GM12892 (cell line): ENCODE measurements around the gene HOXC6.

Source experiments
- DNase-seq: peaks from one replicate; pipeline ENCODE4 v3.0.0; 2011; ENCODE audit not compliant: insufficient read length
- FAIRE-seq: peaks from 2 replicates; lab custom pipeline; 2011; peaks lifted over from hg19 to GRCh38; lab: Jason Lieb, UNC
- POLR2A ChIP-seq: IDR thresholded peaks from 2 replicates; pipeline ENCODE4 v1.6.1; 2011; ENCODE audit warnings: low read depth, low read length, control low read depth
- POLR2AphosphoS5 ChIP-seq: IDR thresholded peaks from 2 replicates; pipeline ENCODE4 v1.6.1; 2011; ENCODE audit warnings: low read depth, low read length, control low read depth
- TAF1 ChIP-seq: IDR thresholded peaks from 2 replicates; pipeline ENCODE4 v1.6.1; 2011; ENCODE audit warnings: low read depth, mild to moderate bottlenecking, control low read depth, low read length, borderline replicate concordance

HOXC6 gene

GRCh38 chr12:54001283-54002187 lies 26.7 kb upstream of the HOXC6 start:
- FAIRE-seq (no peak), DNase-seq (no peak)
- TF ChIP-seq TAF1: no peak
- TF ChIP-seq POLR2AphosphoS5: no peak
- no peak for TF ChIP-seq POLR2A

- TF ChIP-seq POLR2AphosphoS5 (no peak), TAF1 (no peak), POLR2A (no peak)
- no peak for DNase-seq
- FAIRE-seq: no peak
Observed at GRCh38 chr12:54002278-54002914, 25.8 kb upstream of the HOXC6 start.

GRCh38 chr12:54002915-54003389 lies 25.3 kb upstream of the HOXC6 start:
- DNase-seq (no peak), FAIRE-seq (no peak)
- TF ChIP-seq POLR2AphosphoS5 (no peak), TAF1 (no peak), POLR2A (no peak)

- no peak for DNase-seq
- FAIRE-seq: no peak
- TF ChIP-seq POLR2AphosphoS5 (no peak), POLR2A (no peak), TAF1 (no peak)
Observed at GRCh38 chr12:54003625-54004024, 24.6 kb upstream of the HOXC6 start.

- no peak for DNase-seq
- FAIRE-seq: no peak
- TF ChIP-seq TAF1 (no peak), POLR2AphosphoS5 (no peak)
Observed at GRCh38 chr12:54004063-54004840, 24.0 kb upstream of the HOXC6 start.

- DNase-seq (no peak), FAIRE-seq (no peak)
- TF ChIP-seq POLR2A (no peak), POLR2AphosphoS5 (no peak), TAF1 (no peak)
Observed at GRCh38 chr12:54004841-54005530, 23.3 kb upstream of the HOXC6 start.

GRCh38 chr12:54005531-54005852 lies 22.7 kb upstream of the HOXC6 start:
- FAIRE-seq: no peak
- DNase-seq: no peak
- no peak for TF ChIP-seq POLR2AphosphoS5
- no peak for TF ChIP-seq POLR2A
- no peak for TF ChIP-seq TAF1

- TF ChIP-seq POLR2AphosphoS5 (no peak), TAF1 (no peak), POLR2A (no peak)
- FAIRE-seq (peak; percentile 83), DNase-seq (peak; percentile 78)
Observed at GRCh38 chr12:54005853-54006558, 22.2 kb upstream of the HOXC6 start.

GRCh38 chr12:54006559-54007220 lies 21.6 kb upstream of the HOXC6 start:
- FAIRE-seq (no peak), DNase-seq (no peak)
- no peak for TF ChIP-seq TAF1
- no peak for TF ChIP-seq POLR2AphosphoS5
- no peak for TF ChIP-seq POLR2A

- FAIRE-seq (no peak), DNase-seq (no peak)
- TF ChIP-seq POLR2A (no peak), TAF1 (no peak), POLR2AphosphoS5 (no peak)
Observed at GRCh38 chr12:54007538-54008259, 20.5 kb upstream of the HOXC6 start.

GRCh38 chr12:54008260-54008552 lies 20.0 kb upstream of the HOXC6 start:
- no peak for FAIRE-seq

More at GRCh38 chr12:54008260-54008552, 20.0 kb upstream of the HOXC6 start:
- no peak for DNase-seq
- no peak for TF ChIP-seq POLR2AphosphoS5
- TF ChIP-seq TAF1: no peak
- TF ChIP-seq POLR2A: no peak
